Stomach (tissue), 4 donors: ENCODE measurements around the gene TOB2.

ENCODE experiments used
- CTCF ChIP-seq, 7 experiments: fragments of 450-650 bp in 4 of 7; fragments of 200-600 bp in 3 of 7; sonication (generic) in 3 of 7; IDR thresholded peaks; one replicate each; pipeline ENCODE4 v1.5.1; 2016 to 2019; ENCODE audit warnings: antibody characterized with exemption in 7 of 7, control low read depth in 2 of 7, mild to moderate bottlenecking in 1 of 7
- POLR2AphosphoS5 ChIP-seq, 3 donors: sonication (generic); formaldehyde crosslinking; IDR thresholded peaks; one replicate each; pipeline ENCODE4 v1.6.1; 2016; ENCODE audit warnings: antibody characterized with exemption in 3 of 3

GRCh38 chr22:41407433-41407832 is 39.2 kb downstream of the TOB2 start:
- TF ChIP-seq CTCF (IDR thresholded peaks at IDR 0.05) (no peak), POLR2AphosphoS5 (IDR thresholded peaks at IDR 0.05) (no peak)
